IMR-90 (cell line): ENCODE data around the gene PHF21A. TPM values are rescaled to one million over a fixed set of nuclear protein-coding genes. Genes with fewer than 3 reads are reported as not detected.

Experiments
- ATAC-seq: fragments of 200-7000 bp; cut with Tn5 transposase; 2 replicates; pipeline ENCODE4 v1.9.1; 2020; ENCODE audit warnings: low read depth, mild to moderate bottlenecking, moderate library complexity
- BruUV-seq: library from RNA; stranded (reverse); fragments of 400-500 nt; replicated peaks from 2 replicates; lab custom pipeline; 2021; lab: Mats Ljungman, UMichigan
- CTCF ChIA-PET: fragments of 300-600 bp; formaldehyde crosslinking; extraction: SDS; loops from one replicate; lab custom pipeline; 2021; ENCODE audit warnings: antibody characterized with exemption; lab: Yijun Ruan, JAX
- POLR2A ChIA-PET: fragments of 300-600 bp; sonication (Branson Sonifier 250); formaldehyde crosslinking; loops from one replicate; lab custom pipeline; 2022; ENCODE audit warnings: antibody characterized with exemption; ENCODE audit not compliant: unreplicated experiment; lab: Charles Lee
- DNase-seq: peaks from one replicate; pipeline ENCODE4 v3.0.0; 2013
- H2AFZ ChIP-seq: replicated peaks from 2 replicates; pipeline ENCODE3; 2013; ENCODE audit warnings: low read length, mild to moderate bottlenecking; ENCODE audit not compliant: poor library complexity
- H2AK5ac ChIP-seq: 2 replicates; pipeline ENCODE4 v1.6.1; 2013; ENCODE audit warnings: low read depth, low read length, inconsistent platforms
- H2AK9ac ChIP-seq: replicated peaks from 2 replicates; pipeline ENCODE3; 2013; ENCODE audit warnings: mild to moderate bottlenecking, low read depth, low read length, moderate library complexity; ENCODE audit not compliant: poor library complexity
- H2BK120ac ChIP-seq: 2 replicates; pipeline ENCODE4 v1.6.1; 2013; ENCODE audit warnings: low read depth, low read length, inconsistent platforms
- H2BK15ac ChIP-seq: 3 replicates; pipeline ENCODE4 v1.6.1; 2013; ENCODE audit warnings: low read depth, low read length, inconsistent platforms
- H2BK20ac ChIP-seq: 2 replicates; pipeline ENCODE4 v1.6.1; 2013; ENCODE audit warnings: low read depth, mild to moderate bottlenecking, inconsistent platforms, low read length, moderate library complexity
- H2BK5ac ChIP-seq: 2 replicates; pipeline ENCODE4 v1.6.1; 2013; ENCODE audit warnings: mild to moderate bottlenecking, low read depth, low read length, inconsistent platforms; ENCODE audit not compliant: poor library complexity, severe bottlenecking
- H3K14ac ChIP-seq: replicated peaks from 2 replicates; pipeline ENCODE4 v1.6.1; 2013; ENCODE audit warnings: low read depth, low read length, inconsistent platforms
- H3K18ac ChIP-seq: 2 replicates; pipeline ENCODE4 v1.6.1; 2013; ENCODE audit warnings: low read depth, low read length, control low read depth
- H3K23ac ChIP-seq: 2 replicates; pipeline ENCODE4 v1.6.1; 2013; ENCODE audit warnings: low read depth, low read length, inconsistent platforms
- H3K27ac ChIP-seq: 2 replicates; pipeline ENCODE4 v1.5.1; 2013; ENCODE audit warnings: mild to moderate bottlenecking, control low read depth, low read length; ENCODE audit not compliant: insufficient read depth
- H3K27me3 ChIP-seq: 2 replicates; pipeline ENCODE4 v1.6.1; 2013; ENCODE audit warnings: low read length; ENCODE audit not compliant: control insufficient read depth, insufficient read depth
- H3K36me3 ChIP-seq: 2 replicates; pipeline ENCODE4 v1.6.1; 2013; ENCODE audit warnings: low read length, mixed read lengths; ENCODE audit not compliant: control insufficient read depth, insufficient read depth
- H3K4ac ChIP-seq: 2 replicates; pipeline ENCODE4 v1.6.1; 2013; ENCODE audit warnings: low read depth, low read length, inconsistent platforms
- H3K4me1 ChIP-seq: 2 replicates; pipeline ENCODE4 v1.6.1; 2013; ENCODE audit warnings: low read length, mixed read lengths; ENCODE audit not compliant: control insufficient read depth, insufficient read depth
- H3K4me2 ChIP-seq: 2 replicates; pipeline ENCODE4 v1.6.1; 2013; ENCODE audit warnings: low read depth, mild to moderate bottlenecking, control low read depth, low read length, moderate library complexity
- H3K4me3 ChIP-seq: 2 replicates; pipeline ENCODE4 v1.5.1; 2013; ENCODE audit warnings: low read depth, mild to moderate bottlenecking, control low read depth, low read length, moderate library complexity; ENCODE audit not compliant: insufficient read depth
- H3K56ac ChIP-seq: 2 replicates; pipeline ENCODE4 v1.6.1; 2013; ENCODE audit warnings: low read length, inconsistent platforms; ENCODE audit not compliant: insufficient read depth; ENCODE audit errors: extremely low read depth
- H3K79me1 ChIP-seq, 2 experiments: 2 replicates each; pipeline ENCODE4 v1.6.1; 2013; ENCODE audit warnings: low read length in 2 of 2, inconsistent platforms in 1 of 2, low read depth in 1 of 2
- H3K9ac ChIP-seq: 2 replicates; pipeline ENCODE4 v1.6.1; 2013; ENCODE audit warnings: low read depth, low read length, control low read depth
- H3K9me1 ChIP-seq: 2 replicates; pipeline ENCODE4 v1.6.1; 2013; ENCODE audit warnings: low read length, inconsistent platforms; ENCODE audit not compliant: insufficient read depth
- H3K9me3 ChIP-seq: 2 replicates; pipeline ENCODE4 v1.6.1; 2013; ENCODE audit warnings: low read length; ENCODE audit not compliant: control insufficient read depth, insufficient read depth
- H4K20me1 ChIP-seq: 2 replicates; pipeline ENCODE4 v1.6.1; 2013; ENCODE audit warnings: low read length, inconsistent platforms; ENCODE audit not compliant: insufficient read depth
- H4K5ac ChIP-seq: 2 replicates; pipeline ENCODE4 v1.6.1; 2013; ENCODE audit warnings: mild to moderate bottlenecking, low read depth, low read length, control low read depth
- H4K8ac ChIP-seq, 2 experiments: 2 replicates each; pipeline ENCODE4 v1.6.1; 2013; ENCODE audit warnings: low read depth in 2 of 2, low read length in 2 of 2, control low read depth in 1 of 2, inconsistent platforms in 1 of 2
- H4K91ac ChIP-seq: 2 replicates; pipeline ENCODE4 v1.6.1; 2013; ENCODE audit warnings: low read depth, low read length, inconsistent platforms; ENCODE audit not compliant: insufficient read depth
- BHLHE40 ChIP-seq: fragments of 150-350 bp; IDR thresholded peaks from 2 replicates; pipeline ENCODE4 v1.6.1; 2016; ENCODE audit warnings: mild to moderate bottlenecking, low read depth, low read length
- CEBPB ChIP-seq: IDR thresholded peaks from 2 replicates; pipeline ENCODE4 v1.6.1; 2012; ENCODE audit warnings: low read depth, low read length, improper control_type of control experiment
- CHD1 ChIP-seq: IDR thresholded peaks from 2 replicates; pipeline ENCODE4 v1.6.1; 2012; ENCODE audit warnings: low read depth, low read length, improper control_type of control experiment
- ELK1 ChIP-seq: fragments of 150-350 bp; IDR thresholded peaks from 2 replicates; pipeline ENCODE4 v1.6.1; 2016; ENCODE audit warnings: low read depth, mild to moderate bottlenecking, low read length, moderate library complexity, borderline replicate concordance
- MAFK ChIP-seq: IDR thresholded peaks from 2 replicates; pipeline ENCODE4 v1.6.1; 2012; ENCODE audit warnings: low read depth, low read length, improper control_type of control experiment
- MAZ ChIP-seq: IDR thresholded peaks from 2 replicates; pipeline ENCODE4 v1.6.1; 2012; ENCODE audit warnings: low read depth, mild to moderate bottlenecking, low read length, improper control_type of control experiment, moderate library complexity, borderline replicate concordance
- MXI1 ChIP-seq: IDR thresholded peaks from 2 replicates; pipeline ENCODE4 v1.6.1; 2012; ENCODE audit warnings: low read depth, mild to moderate bottlenecking, low read length, moderate library complexity, borderline replicate concordance
- POLR2A ChIP-seq: IDR thresholded peaks from 2 replicates; pipeline ENCODE4 v1.6.1; 2012; ENCODE audit warnings: mild to moderate bottlenecking, low read depth, low read length
- RAD21 ChIP-seq: IDR thresholded peaks from 2 replicates; pipeline ENCODE4 v1.6.1; 2012; ENCODE audit warnings: low read length, improper control_type of control experiment
- RCOR1 ChIP-seq: IDR thresholded peaks from 2 replicates; pipeline ENCODE4 v1.6.1; 2012; ENCODE audit warnings: mild to moderate bottlenecking, low read length, improper control_type of control experiment; ENCODE audit not compliant: insufficient replicate concordance
- RFX5 ChIP-seq: IDR thresholded peaks from 2 replicates; pipeline ENCODE4 v1.8.0; 2012; ENCODE audit warnings: low read depth, mild to moderate bottlenecking, low read length, moderate library complexity
- SMC3 ChIP-seq: fragments of 150-350 bp; IDR thresholded peaks from 2 replicates; pipeline ENCODE4 v1.6.1; 2016; ENCODE audit warnings: low read depth, mild to moderate bottlenecking, antibody characterized with exemption, low read length, moderate library complexity
- USF2 ChIP-seq: fragments of 150-350 bp; IDR thresholded peaks from 2 replicates; pipeline ENCODE4 v1.6.1; 2017; ENCODE audit warnings: mild to moderate bottlenecking, antibody characterized with exemption, low read length, low read depth
- WGBS, 2 experiments: methylation state at CpG; one replicate each; pipeline versions ENCODE4 v1.1.5 to v1.1.7; 2013; ENCODE audit warnings: missing lambda C conversion rate in 2 of 2; ENCODE audit not compliant: insufficient read length in 1 of 2; ENCODE audit errors: extremely low coverage in 2 of 2; 5-methylcytosine and 5-hydroxymethylcytosine counted together
- dilution Hi-C: fragments of 300-500 bp; cut with HindIII; formaldehyde crosslinking; loops from one replicate; pipeline ENCODE4 v1.14.3; 2018; ENCODE audit warnings: low sequenced_read_pairs; ENCODE audit not compliant: unreplicated experiment
- in situ Hi-C: fragments of 300-500 bp; cut with MboI; formaldehyde crosslinking; loops from 3 replicates; pipeline ENCODE4 v1.14.3; 2019; ENCODE audit warnings: low sequenced_read_pairs, inconsistent platforms, mixed read lengths
- intact Hi-C: fragments of 100-400 bp; cut with micrococcal nuclease; formaldehyde crosslinking; loops from 2 replicates; pipeline ENCODE4 v1.10.0; 2022
- polyA plus RNA-seq, 3 experiments: library from polyadenylated mRNA; depleted of rRNA; stranded (reverse); fragments of >200 nt; gene quantifications; 2 replicates each; pipeline ENCODE4 v1.2.3, GENCODE V29; 2012; ENCODE audit warnings: low replicate concordance in 1 of 3
- total RNA-seq: library from RNA; depleted of rRNA; stranded (reverse); fragments of >200 nt; gene quantifications from 2 replicates; pipeline ENCODE4 v1.2.3, GENCODE V29; 2012

Gene PHF21A
- total and polyA plus RNA-seq, 2 of the 4 experiments (the other 2 are of a cell fraction), result 9.0 to 20.6 TPM

- DNase-seq (no peak), ATAC-seq (peak; percentile 32)
- Histone ChIP-seq H4K91ac (no peak overlapping the region), H3K56ac (no peak overlapping the region), H3K9me3 (no peaks in the 10 kb centered on the region), H3K27ac (no peak overlapping the region), H2BK5ac (no peak overlapping the region), H3K23ac (no peak overlapping the region), H3K18ac (no peak overlapping the region), H2AK9ac (no peak overlapping the region), H2BK20ac (no peak overlapping the region), H4K5ac (no peak overlapping the region), H2BK15ac (no peak overlapping the region), H3K9me1 (no peaks in the 10 kb centered on the region; the same call in 1 of the 2 replicates), H3K9ac (no peak overlapping the region), H4K20me1 (peaks cover 10% of the 10 kb centered on the region; the same call in 1 of the 2 replicates), H3K36me3 (no peaks in the 10 kb centered on the region; the same call in 1 of the 2 replicates), H3K4ac (no peak overlapping the region), H3K79me1 (peaks cover 16 to 18% of the 10 kb centered on the region in 2 experiments; a peak in 3 of 4 replicates), H3K27me3 (no peaks in the 10 kb centered on the region), H3K4me1 (no peaks in the 10 kb centered on the region), H4K8ac (no peak overlapping the region), H2AFZ (no peak overlapping the region), H3K4me3 (no peak overlapping the region), H2AK5ac (no peak overlapping the region), H3K14ac (no peak overlapping the region), H2BK120ac (no peak overlapping the region), H3K4me2 (no peak overlapping the region)
- dilution Hi-C loops (no loop called here), in situ Hi-C loops (loop anchor here (5.0 to 10.0 kb wide), 2 partner anchors 47 to 135 kb away; no protein-coding TSS in a partner anchor), intact Hi-C loops (loop anchor here (5.0 to 10.0 kb wide), 3 partner anchors 108 to 165 kb away; partner anchors contain the start of gene CRY2)
- no TSS peak for BruUV-seq
- ChIA-PET POLR2A (no interaction called here), CTCF (no interaction called here)
- no CpG with 5 or more reads among the region's 2 CpGs for WGBS, 2 experiments
- TF ChIP-seq RFX5, result no peak
- no peak for TF ChIP-seq CHD1
- no peak for TF ChIP-seq ELK1
- TF ChIP-seq USF2, result no peak
- no peak for TF ChIP-seq CEBPB
- TF ChIP-seq BHLHE40, result no peak
- TF ChIP-seq MAFK, result no peak
- TF ChIP-seq SMC3, result no peak
- TF ChIP-seq MAZ, result no peak
- no peak for TF ChIP-seq MXI1
- no peak for TF ChIP-seq POLR2A
- no peak for TF ChIP-seq RAD21
- no peak for TF ChIP-seq RCOR1
These were observed 111.6 kb downstream of the PHF21A start for GRCh38 chr11:46009647-46010046.
